ENCODE measurements around the gene CEMIP. TPM values are rescaled to one million over a fixed set of nuclear protein-coding genes. Genes with fewer than 3 reads are reported as not detected.

Gene CEMIP
- total and polyA plus RNA-seq, 2 of the 13 experiments (the other 11 are each of a cell fraction or from before 2014, with no cell fraction given) = 4.3 to 28.5 TPM

DNA sequence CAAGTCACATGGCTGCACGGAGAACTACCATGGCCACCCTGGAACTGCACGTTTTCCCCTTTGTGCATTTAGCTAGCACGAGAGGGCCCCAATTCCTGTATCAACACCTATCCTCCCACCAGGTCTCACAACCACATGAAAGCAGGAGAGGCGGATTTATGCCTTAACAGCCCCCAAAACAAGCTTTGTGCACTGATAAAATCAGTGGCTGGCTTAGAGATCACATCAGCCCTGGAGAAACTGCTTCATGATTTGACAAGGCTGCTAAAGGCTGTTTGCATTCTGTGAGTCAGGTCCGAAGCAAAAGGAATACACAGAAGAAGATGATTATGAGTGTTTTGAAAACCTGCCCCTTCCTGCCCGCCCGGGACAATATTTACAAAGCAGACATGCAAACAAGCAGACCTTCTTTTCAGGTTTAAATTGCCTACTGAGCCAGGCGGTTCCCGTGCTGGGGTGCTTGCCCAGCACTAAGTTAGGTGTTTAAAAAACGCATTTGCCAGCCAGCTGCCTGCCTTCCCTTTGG, 25.9 kb downstream of the CEMIP start (continued):
- TF ChIP-seq, protein P1, sequence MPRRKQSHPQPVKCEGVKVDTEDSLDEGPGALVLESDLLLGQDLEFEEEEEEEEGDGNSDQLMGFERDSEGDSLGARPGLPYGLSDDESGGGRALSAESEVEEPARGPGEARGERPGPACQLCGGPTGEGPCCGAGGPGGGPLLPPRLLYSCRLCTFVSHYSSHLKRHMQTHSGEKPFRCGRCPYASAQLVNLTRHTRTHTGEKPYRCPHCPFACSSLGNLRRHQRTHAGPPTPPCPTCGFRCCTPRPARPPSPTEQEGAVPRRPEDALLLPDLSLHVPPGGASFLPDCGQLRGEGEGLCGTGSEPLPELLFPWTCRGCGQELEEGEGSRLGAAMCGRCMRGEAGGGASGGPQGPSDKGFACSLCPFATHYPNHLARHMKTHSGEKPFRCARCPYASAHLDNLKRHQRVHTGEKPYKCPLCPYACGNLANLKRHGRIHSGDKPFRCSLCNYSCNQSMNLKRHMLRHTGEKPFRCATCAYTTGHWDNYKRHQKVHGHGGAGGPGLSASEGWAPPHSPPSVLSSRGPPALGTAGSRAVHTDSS (CRISPR knock-in tag; conservative IDR thresholded peaks at IDR 0.05) = no peak
- TF ChIP-seq CBX2 (IDR thresholded peaks at IDR 0.05; ENCODE audit: low read depth, low read length) = no peak
- TF ChIP-seq CBX2 (CRISPR knock-in tag; IDR thresholded peaks at IDR 0.05; ENCODE audit: low read depth) = no peak
- TF ChIP-seq SMAD3 (CRISPR knock-in tag; IDR thresholded peaks at IDR 0.05) = no peak
- no peak for TF ChIP-seq PCBP2 (optimal IDR thresholded peaks at IDR 0.05; ENCODE audit: low read depth, low read length, poor library complexity, severe bottlenecking)
- TF ChIP-seq KAT8 (CRISPR knock-in tag; IDR thresholded peaks at IDR 0.05) = 0 out of 2 replicates have a peak, but pooled peaks have one; percentile 11
- no peak; the same call in 1 of the 2 replicates for TF ChIP-seq YEATS2 (CRISPR knock-in tag; IDR thresholded peaks at IDR 0.05; ENCODE audit: borderline replicate concordance)
- peak; percentile 63 for TF ChIP-seq HNF4A (CRISPR knock-in tag; IDR thresholded peaks at IDR 0.05)
- TF ChIP-seq SATB2 (CRISPR knock-in tag; IDR thresholded peaks at IDR 0.05) = no peak
- TF ChIP-seq, protein P2, sequence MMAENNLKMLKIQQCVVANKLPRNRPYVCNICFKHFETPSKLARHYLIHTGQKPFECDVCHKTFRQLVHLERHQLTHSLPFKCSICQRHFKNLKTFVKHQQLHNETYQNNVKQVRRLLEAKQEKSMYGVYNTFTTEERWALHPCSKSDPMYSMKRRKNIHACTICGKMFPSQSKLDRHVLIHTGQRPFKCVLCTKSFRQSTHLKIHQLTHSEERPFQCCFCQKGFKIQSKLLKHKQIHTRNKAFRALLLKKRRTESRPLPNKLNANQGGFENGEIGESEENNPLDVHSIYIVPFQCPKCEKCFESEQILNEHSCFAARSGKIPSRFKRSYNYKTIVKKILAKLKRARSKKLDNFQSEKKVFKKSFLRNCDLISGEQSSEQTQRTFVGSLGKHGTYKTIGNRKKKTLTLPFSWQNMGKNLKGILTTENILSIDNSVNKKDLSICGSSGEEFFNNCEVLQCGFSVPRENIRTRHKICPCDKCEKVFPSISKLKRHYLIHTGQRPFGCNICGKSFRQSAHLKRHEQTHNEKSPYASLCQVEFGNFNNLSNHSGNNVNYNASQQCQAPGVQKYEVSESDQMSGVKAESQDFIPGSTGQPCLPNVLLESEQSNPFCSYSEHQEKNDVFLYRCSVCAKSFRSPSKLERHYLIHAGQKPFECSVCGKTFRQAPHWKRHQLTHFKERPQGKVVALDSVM (CRISPR knock-in tag; IDR thresholded peaks at IDR 0.05) = no peak
- TF ChIP-seq ZNF850 (CRISPR knock-in tag; conservative IDR thresholded peaks at IDR 0.05) = no peak
- TF ChIP-seq, protein P3, sequence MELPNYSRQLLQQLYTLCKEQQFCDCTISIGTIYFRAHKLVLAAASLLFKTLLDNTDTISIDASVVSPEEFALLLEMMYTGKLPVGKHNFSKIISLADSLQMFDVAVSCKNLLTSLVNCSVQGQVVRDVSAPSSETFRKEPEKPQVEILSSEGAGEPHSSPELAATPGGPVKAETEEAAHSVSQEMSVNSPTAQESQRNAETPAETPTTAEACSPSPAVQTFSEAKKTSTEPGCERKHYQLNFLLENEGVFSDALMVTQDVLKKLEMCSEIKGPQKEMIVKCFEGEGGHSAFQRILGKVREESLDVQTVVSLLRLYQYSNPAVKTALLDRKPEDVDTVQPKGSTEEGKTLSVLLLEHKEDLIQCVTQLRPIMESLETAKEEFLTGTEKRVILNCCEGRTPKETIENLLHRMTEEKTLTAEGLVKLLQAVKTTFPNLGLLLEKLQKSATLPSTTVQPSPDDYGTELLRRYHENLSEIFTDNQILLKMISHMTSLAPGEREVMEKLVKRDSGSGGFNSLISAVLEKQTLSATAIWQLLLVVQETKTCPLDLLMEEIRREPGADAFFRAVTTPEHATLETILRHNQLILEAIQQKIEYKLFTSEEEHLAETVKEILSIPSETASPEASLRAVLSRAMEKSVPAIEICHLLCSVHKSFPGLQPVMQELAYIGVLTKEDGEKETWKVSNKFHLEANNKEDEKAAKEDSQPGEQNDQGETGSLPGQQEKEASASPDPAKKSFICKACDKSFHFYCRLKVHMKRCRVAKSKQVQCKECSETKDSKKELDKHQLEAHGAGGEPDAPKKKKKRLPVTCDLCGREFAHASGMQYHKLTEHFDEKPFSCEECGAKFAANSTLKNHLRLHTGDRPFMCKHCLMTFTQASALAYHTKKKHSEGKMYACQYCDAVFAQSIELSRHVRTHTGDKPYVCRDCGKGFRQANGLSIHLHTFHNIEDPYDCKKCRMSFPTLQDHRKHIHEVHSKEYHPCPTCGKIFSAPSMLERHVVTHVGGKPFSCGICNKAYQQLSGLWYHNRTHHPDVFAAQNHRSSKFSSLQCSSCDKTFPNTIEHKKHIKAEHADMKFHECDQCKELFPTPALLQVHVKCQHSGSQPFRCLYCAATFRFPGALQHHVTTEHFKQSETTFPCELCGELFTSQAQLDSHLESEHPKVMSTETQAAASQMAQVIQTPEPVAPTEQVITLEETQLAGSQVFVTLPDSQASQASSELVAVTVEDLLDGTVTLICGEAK (IDR thresholded peaks at IDR 0.05) = no peak
- TF ChIP-seq, protein P3 (CRISPR knock-in tag; IDR thresholded peaks at IDR 0.05) = no peak
- TF ChIP-seq, protein P4, sequence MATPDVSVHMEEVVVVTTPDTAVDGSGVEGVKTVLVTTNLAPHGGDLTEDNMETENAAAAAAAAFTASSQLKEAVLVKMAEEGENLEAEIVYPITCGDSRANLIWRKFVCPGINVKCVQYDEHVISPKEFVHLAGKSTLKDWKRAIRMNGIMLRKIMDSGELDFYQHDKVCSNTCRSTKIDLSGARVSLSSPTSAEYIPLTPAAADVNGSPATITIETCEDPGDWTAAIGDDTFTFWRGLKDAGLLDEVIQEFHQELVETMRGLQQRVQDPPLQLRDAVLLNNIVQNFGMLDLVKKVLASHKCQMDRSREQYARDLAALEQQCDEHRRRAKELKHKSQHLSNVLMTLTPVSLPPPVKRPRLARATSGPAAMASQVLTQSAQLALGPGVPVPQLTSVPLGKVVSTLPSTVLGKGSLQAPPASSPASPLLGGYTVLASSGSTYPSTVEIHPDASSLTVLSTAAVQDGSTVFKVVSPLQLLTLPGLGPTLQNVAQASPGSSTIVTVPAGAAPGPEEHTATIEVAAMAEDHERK (CRISPR knock-in tag; IDR thresholded peaks at IDR 0.05; ENCODE audit: low read depth) = no peak
- TF ChIP-seq ZNF556 (CRISPR knock-in tag; IDR thresholded peaks at IDR 0.05; ENCODE audit: borderline replicate concordance) = peak; percentile 56; the same call in 1 of the 2 replicates
- no peak for TF ChIP-seq NRL (CRISPR knock-in tag; IDR thresholded peaks at IDR 0.05; ENCODE audit: borderline replicate concordance)
